OCI-LY3 (cell line): Measurements from ENCODE around the gene RERE.

Experiments
- EZH2phosphoT487 ChIP-seq: fragments of 200-600 bp; shearing (Covaris generic); IDR thresholded peaks from 2 replicates; pipeline ENCODE4 v1.6.1; 2018; ENCODE audit warnings: antibody characterized with exemption, mixed run types, low read depth
- TF ChIP-seq, protein P1 (sequence below): fragments of 200-600, 300-600 bp; sonication (generic); IDR thresholded peaks from 2 replicates; pipeline ENCODE4 v1.5.1; 2014; ENCODE audit warnings: antibody characterized with exemption, low read length, low read depth

DNA sequence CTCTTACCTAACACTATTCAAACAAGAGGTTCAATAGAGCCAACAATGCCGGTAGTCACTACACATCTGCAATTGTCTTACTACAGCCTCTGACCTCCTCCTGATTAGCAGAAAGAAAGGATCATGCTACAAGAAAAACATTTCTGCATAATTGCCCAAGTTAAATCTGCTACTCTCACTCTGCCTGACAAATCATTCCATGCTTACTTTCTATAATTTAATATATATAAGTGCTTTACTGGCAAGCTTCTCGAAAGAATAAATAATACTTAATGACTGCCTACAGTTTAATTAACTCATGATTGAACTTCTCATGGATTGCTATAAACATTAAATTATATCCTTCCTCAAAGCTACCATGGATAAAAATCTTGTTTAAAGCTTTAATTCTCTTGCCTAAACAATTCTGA lies 343.5 kb downstream of the RERE start:
- TF ChIP-seq, protein P1, sequence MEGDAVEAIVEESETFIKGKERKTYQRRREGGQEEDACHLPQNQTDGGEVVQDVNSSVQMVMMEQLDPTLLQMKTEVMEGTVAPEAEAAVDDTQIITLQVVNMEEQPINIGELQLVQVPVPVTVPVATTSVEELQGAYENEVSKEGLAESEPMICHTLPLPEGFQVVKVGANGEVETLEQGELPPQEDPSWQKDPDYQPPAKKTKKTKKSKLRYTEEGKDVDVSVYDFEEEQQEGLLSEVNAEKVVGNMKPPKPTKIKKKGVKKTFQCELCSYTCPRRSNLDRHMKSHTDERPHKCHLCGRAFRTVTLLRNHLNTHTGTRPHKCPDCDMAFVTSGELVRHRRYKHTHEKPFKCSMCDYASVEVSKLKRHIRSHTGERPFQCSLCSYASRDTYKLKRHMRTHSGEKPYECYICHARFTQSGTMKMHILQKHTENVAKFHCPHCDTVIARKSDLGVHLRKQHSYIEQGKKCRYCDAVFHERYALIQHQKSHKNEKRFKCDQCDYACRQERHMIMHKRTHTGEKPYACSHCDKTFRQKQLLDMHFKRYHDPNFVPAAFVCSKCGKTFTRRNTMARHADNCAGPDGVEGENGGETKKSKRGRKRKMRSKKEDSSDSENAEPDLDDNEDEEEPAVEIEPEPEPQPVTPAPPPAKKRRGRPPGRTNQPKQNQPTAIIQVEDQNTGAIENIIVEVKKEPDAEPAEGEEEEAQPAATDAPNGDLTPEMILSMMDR, result no peak
- TF ChIP-seq EZH2phosphoT487, result no peak
